NCI-H82 treated with DMSO at 0.1 percent for 48 hours (cell line): Measurements from ENCODE around the gene ERP44.
"Not testable (repeated sequence)": the region's sequence is repeated elsewhere in the genome, so short reads cannot be mapped to it uniquely, and the experiment has no call there.

Experiments
- DNase-seq: peaks from one replicate; lab custom pipeline; 2025; ENCODE audit not compliant: unreplicated experiment; lab: John Stamatoyannopoulos, UW

Gene ERP44

DNA sequence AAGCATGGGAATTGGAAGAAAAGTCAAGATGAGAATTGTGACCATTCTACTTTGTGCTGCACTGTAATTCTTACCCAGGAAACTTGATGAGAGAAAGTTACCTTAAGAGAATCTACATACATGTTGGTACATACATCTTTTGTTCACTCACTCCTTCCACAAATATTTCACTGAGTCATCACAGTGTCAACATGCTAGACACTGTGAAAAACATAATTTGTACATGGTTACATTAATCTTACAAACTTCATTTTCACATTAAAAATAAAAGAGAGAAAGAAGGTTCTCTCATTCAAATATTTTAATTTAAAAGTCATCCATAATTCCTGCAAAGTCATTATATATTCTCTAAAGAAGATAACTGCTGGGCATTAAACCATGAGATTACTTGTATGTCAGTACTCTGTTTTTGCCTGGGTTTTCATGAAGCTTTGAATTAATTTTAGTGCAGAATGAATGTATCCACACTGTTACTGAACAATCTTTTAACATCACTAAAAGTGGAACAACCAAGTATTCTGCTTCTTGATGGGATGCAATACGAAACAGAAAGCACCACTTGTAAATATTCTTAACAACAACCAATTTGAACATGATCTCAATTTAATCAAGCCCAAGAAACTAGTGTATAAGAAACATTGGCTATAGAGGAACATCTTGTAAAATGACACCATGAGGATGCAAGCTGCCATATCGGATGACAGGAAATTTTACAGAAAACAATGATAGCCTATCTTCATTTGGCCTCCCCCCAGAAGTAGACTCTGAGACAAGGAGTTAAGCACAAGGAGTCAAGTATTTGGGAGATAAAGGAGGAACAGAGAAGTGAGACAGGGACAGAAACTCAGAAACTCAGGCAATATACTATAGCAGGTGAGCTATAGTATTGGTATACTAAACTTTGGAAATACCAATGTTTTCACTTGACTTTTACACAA lies 28.4 kb downstream of the ERP44 start:
- DNase-seq = no peak

DNA sequence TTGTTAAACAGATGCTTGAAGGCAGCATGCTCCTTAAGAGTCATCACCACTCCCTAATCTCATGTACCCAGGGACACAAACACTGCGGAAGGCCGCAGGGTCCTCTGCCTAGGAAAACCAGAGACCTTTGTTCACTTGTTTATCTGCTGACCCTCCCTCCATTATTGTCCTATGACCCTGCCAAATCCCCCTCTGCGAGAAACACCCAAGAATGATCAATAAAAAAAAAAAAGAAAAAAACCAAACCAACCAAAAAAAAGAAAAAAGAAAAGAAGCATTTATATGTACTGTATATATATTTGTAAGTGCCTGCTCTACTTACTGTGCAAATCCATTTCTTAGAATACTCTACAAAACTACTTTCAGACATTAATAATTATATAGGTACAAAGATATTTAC lies 29.7 kb downstream of the ERP44 start:
- DNase-seq = not testable (repeated sequence)

DNA sequence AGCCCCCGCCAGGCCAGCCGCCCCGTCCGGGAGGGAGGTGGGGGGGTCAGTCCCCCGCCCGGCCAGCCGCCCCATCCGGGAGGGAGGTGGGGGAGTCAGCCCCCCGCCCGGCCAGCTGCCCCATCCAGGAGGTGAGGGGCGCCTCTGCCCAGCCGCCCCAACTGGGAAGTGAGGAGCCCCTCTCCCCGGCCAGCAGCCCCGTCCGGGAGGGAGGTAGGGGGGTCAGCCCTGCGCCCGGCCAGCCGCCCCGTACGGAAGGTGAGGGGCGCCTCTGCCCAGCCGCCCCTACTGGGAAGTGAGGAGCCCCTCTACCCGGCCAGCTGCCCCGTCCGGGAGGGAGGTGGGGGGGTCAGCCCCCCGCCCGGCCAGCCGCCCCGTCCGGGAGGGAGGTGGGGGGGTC lies 30.8 kb downstream of the ERP44 start:
- DNase-seq = not testable (repeated sequence)

DNA sequence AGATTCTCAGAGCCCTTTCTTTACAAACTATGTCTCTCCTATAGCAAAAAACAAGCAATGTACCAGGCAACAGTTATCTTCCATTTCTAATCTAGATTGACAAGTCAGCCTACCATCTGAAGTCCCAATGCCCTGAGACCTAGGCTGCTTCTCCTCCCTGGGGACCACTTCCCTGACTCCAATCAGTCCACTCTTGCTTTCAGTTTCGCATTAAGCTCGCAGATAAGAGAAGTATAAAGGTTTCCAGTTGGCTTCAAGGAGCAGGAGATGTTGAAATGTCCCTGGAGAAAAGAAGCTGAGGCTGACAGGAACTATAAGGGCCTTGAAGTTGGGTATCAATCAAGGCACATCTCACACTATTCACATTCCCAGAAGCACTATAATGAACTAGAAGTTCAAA lies 32.3 kb downstream of the ERP44 start:
- DNase-seq = peak; percentile 55

DNA sequence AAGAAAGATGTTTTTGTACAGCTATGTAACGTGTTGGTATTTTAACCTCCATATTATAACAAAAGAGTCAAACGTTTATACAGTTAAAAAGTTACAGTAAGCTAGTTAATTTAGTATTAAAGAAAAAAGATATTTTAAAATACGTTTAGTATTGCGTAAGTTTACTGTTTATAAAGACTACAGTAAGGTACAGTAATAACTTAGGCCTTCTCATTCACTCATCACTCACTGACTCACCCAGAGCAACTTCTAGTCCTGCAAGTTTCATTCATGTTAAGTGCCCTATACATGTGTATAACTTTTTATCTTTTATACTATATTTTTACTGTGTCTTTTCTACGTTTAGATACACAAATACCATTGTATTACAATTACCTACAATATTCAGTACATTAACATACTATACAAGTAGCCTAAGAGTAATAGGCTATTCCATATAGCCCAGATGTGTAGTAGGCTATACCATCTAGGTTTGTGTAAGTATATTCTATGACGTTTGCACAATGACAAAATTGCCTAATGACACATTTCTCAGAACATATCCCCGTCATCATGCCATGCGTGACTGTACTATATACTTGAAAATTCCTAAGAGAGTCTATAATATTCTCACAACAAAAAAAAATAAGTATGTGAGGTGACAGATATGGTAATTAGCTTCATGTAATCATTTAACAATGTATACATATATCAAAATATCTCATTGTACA lies 33.8 kb downstream of the ERP44 start:
- no peak for DNase-seq

DNA sequence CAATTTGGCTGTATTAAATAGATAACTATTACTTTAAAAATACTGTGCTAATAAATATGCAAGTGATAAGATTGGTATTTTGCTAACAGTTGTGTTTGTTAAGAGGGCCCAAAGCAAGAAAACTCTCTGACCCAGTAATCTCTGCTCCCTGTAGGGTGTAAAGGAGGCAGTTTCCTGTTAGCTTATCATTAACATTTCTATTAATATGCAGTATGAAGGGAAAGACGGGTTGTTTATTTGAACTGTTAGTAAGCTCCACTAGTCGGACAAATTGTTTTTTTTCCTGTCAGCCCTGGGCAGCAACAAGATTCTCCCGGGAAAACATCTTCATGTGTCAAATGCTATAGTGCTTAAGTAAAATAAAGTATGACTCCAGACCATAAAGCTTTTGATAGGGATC lies 35.6 kb downstream of the ERP44 start:
- no peak for DNase-seq

DNA sequence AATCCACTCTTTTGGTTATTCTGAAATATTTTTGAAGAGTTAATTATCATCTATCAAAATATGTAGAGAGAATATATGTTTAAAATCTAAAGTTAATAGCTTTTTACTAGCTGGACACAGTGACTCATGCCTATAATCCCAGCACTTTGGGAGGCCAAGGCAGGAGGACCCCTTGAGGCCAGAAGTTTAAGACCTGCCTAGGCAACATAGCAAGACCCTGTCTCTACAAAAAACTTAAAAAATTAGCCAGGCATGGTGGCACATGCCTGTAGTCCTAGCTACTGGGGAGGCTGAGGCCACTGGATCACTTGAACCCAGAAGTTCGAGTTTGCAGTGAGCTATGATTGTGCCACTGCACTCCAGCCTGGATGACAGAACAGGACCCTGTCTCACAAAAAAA lies 36.1 kb downstream of the ERP44 start:
- DNase-seq = not testable (repeated sequence)

DNA sequence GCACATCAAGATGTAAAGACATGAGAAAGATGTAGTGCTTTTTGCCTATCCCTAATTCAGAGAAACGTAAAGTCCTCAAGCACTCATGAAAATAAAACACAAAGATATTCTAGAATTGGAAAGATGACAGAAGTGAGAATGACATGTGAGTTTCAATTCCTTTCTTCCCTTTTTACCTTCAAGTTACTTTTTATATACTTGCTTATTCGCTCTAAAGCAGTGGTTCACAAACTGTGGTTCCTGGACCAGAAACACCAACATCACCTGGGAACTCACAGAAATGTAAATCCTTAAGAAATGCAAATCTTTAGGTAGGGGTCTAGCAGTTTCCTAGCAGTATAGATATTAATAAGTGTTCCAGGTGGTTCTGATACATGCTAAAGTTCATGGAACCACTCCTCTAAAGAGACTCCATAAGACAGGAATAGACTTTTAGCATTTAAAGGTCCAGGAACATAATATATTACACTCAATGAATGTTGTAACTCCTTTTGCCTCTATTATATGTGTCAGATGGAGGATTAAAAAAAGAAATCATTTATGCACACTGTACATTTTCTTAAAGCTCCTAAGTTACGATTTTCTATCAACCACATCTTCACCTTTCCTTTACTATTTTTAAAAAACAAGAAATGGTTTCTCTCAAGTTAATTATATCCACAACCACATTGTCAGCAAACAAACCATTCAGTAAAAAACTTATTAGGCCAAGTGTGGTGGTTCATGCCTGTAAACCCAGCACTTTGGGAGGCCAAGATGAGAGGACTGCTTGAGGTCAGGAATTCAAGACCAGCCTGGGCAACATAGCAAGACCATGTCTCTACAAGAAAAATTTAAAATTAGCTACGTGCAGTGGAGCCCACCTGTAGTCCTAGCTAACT lies 39.9 kb downstream of the ERP44 start:
- DNase-seq = no peak

DNA sequence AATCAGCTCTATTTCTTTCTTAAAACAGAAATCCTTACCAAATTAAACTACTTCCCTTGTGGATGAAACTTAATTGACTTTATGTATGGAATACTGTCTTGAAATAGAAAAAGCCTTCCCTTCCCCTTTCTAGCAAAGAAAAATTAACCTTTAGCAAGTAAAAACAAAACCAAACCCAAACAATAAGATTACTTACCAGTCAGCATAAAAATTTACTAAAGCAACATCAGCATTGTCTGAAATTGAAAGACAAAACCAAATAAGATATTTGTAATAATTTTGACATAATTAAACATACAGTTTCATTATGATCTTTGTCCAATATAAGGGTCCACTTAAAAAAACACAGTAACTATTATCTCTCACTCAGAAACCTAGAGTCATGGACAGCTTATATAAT lies 41.2 kb downstream of the ERP44 start:
- no peak for DNase-seq

DNA sequence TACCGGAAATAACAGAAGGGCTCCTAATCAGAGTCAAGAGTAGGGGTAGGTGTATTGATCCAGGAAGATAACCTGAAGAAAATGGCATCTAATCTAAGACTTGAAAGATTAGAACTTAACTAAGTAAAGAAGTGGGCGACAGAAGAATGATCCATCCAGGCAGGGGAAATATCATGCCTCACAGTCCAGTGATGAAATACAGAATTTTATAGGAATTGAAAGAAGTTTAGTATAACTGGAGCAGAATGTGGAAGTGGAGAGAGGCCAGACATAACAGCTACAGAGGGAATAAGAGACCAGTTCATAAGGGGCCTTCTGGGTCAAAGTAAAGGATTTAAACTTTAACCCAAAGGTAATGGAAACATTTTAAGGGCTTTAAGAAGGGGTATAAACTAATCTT lies 42.2 kb downstream of the ERP44 start:
- no peak for DNase-seq

DNA sequence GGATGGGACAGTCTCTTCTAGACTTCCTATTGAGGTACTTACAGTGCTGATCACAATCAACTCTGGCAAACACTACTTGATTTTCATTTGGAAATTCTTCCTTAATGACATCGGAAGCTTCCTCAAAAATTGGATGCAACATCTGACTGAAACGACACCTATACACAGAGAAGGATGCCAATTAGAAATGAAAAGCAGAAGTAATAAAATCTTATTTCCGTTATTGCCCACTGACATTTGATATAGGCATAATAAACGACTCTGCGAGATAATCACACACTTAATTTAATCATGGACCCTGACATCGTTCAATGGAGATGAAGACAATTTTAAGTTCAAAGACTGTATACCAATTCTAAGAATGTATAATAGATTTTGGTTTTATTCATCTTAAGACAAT lies 46.4 kb downstream of the ERP44 start:
- no peak for DNase-seq

DNA sequence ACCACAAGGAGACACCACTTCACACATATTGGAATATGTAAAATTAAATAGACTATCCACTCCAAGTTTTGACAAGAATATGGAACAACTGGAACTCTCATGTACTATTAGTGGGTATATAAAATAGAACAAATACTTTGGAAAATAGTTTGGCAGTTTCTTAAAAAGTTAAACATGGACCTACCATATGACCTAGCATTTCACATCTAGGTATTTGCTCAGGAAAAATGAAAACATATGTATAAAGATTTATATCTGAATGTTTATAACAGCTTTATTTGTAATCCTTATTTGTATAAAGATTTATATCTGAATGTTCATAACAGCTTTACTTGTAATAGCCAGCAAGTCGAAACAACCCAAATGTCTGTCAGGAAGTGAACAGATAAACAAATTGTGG lies 49.2 kb downstream of the ERP44 start:
- DNase-seq = no peak

DNA sequence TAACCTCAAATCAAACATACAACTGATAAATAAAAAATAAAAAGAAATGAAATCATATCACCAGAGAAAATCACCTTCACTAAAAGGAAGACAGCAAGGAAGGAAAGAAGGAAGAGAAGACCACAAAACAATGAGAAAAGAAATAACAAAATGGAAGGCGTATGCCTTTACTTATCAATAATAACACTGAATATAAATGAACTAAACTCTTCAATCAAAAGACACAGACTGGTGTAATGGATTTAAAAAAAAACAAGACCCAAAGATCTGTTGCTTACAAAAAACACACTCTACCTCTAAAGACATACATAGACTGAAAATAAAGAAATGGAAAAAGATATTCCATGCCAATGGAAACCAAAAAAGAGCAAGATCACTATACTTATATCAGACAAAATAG lies 60.3 kb downstream of the ERP44 start:
- no peak for DNase-seq

DNA sequence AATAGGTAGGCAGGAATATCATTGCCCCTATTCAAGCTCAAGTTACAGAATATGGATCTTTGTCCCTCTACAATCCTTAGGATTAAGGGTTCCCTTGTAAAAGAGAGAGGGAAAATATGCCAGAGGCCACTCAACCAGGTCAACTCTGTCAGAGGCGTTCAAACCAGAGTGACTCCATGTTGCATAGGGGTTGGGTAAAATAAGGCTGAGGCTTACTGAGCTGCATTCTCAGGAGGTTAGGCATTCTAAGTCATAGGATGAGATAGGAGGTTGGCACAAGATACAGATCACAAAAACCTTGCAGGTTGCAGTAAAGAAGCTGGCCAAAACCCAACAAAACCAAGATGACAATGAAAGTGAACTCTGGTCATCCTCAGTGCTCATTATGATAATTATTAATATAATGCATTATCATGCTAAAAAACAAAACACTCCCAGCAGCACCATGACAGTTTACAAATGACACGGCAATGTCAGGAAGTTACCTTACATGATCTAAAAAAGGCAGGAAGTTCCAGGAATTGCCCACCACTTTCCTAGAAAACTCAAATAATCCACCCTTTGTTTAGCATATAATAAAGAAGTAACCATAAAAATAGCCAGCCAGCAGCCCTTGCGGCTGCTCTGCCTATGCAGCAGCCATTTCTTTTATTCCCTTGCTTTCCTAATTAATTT lies 64.8 kb downstream of the ERP44 start:
- no peak for DNase-seq

DNA sequence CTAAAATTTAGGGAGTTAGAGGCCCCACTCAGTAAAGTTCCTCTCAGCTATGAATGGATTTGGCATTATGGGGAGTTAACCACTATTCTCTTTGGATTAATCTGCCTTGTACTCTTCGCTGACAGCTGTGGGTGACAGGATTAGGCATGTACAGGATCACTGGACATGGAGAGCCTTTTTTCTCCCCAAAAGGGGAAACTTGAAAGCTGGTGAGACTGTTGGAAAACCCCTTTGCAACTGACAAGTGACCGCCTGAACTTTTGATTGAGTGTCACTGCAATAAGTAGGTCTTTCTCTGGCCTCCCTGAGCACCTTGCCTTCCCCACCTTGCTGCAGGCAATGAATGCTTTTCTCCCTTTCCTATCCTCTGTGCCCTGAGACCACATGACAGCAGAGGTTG lies 68.3 kb downstream of the ERP44 start:
- peak; percentile 27 for DNase-seq

DNA sequence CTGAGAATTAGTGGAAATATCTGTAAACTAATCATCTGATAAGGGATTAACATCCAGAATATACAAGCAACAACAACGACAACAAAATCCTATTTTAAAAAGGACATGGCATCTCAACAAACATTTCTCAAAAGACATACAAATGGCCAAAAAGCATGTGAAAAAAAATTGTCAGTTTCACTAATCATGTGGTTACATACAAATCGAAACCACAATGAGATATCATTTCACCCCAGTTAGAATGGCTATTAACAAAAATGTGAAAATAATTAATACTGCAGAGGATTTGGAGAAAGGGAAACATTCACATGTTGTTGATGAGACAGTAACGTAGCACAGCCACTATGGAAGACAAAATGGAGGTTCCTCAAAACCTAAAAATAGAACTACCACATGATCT lies 69.5 kb downstream of the ERP44 start:
- DNase-seq = no peak

DNA sequence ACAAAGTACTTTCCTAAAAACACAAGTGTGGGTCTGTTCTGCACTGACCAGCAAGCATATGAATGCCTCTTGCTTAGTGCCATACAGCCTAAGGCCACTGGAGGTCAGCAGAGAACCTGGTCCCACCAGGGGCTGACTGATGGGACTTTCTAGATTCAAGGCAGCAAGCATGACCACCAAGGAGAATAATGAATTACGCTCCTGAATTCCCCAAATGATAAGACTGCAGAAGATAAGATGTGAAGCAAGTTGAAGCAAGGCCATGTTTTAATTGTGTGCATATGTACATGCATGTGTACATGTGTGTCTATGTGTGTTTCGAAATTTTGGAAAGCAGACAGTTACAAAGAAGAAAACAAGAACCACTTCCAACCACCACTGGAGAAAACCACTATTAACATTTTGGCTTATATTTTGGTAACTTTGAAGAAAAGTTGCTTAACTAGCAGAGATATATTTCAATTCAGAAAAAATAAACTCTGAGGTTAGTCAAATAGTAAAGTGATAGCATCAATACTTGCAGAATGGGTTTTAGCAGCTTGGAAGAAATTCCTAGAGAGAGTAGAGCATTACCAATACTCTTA lies 70.5 kb downstream of the ERP44 start:
- DNase-seq = peak; percentile 39

DNA sequence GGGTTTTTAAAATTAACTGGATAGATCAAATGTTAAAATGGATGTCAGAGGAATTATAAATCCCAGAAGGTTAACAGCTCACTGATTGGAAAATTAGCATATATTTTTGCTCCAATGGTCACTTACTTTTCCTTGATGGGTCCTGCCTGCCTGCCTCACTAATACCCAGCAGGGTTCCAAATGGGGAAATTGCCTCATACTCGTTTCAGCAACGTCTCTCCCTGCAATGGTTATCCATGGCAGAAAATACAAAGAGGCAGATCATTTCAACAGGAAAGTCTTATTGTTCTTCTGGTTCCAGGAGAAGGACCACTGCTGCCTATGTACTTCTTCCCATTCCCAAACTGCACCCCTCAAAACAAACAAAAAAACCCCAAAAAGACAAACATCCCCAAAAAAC lies 71.3 kb downstream of the ERP44 start:
- no peak for DNase-seq

DNA sequence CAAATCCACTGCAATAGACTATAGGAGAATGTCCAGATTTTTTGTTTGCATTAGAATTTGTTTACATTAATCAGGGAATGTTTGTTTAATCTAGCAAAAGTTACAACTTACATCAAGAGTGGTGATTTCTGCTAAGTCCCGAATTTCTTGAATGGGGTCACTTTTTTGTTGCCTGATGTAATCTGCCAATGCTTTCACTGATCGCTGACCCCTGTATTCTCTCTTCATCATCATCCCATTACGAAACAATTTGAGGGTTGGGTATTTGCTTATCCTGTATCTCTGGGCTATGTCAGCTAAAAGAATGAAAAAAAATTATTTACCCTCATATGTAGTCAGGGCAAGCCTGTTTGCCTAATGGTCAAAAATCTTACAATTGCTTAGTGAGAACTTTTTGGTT lies 76.9 kb downstream of the ERP44 start:
- no peak for DNase-seq

DNA sequence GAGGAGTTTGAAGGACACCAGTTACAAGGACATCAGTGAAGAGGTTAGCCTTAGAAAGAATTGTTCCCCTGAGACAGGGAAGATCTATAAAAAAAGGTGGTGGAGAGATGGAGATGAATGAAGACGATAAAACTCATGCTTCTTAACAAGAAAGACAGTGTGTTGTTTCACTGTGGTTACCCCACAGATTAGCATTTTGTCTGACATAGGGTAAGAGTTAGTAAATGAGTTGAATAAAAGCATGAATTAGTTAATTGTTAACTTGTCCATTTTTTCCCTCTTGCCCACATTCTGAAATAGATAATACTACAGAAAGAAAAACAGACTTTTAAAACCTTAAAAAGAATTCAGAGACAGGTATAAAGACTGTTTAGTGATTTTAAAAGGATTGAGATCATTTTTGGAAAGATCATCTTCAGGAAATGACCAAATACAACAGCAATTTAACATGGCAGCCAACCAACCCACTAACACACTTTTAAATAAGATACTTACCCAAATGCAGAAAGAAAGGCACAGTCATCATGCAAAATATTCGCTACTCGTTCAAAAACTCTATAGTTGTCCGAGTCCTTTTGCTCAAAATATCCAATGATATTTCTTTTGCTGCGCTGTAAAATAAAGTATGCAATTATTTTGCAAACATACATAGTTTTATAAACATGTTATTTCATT lies 78.5 kb downstream of the ERP44 start:
- DNase-seq = no peak
